ENCODE data around the gene GPR107.

DNA sequence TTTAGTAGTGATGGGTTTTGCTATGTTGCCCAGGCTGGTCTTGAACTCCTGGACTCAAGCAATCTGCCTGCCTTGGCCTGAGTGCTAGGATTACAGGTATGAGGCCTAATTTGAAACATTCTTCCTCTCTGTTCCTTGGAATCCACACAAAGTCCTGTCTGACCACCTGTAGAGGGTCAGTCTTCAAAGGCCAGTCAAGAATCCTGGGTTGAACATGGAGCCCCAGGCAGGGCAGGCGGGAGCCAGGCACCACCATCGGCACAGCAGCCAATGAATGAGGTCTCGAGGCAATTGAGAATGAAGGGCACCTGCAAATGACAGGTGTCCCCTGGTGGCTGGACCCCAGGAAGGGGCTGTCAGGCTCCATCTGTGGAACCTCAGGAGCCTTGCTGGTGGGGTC, 101.1 kb downstream of the GPR107 start:
- TF ChIP-seq, protein P1, sequence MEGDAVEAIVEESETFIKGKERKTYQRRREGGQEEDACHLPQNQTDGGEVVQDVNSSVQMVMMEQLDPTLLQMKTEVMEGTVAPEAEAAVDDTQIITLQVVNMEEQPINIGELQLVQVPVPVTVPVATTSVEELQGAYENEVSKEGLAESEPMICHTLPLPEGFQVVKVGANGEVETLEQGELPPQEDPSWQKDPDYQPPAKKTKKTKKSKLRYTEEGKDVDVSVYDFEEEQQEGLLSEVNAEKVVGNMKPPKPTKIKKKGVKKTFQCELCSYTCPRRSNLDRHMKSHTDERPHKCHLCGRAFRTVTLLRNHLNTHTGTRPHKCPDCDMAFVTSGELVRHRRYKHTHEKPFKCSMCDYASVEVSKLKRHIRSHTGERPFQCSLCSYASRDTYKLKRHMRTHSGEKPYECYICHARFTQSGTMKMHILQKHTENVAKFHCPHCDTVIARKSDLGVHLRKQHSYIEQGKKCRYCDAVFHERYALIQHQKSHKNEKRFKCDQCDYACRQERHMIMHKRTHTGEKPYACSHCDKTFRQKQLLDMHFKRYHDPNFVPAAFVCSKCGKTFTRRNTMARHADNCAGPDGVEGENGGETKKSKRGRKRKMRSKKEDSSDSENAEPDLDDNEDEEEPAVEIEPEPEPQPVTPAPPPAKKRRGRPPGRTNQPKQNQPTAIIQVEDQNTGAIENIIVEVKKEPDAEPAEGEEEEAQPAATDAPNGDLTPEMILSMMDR (IDR thresholded peaks at IDR 0.05; ENCODE audit: poor library complexity), result no peak
- TF ChIP-seq EZH2 (IDR thresholded peaks at IDR 0.05; ENCODE audit: borderline replicate concordance), result no peak

Data from hepatocyte (in vitro differentiated cells).